Caco-2 (cell line): Measurements from ENCODE around the gene GNAQ. TPM values are rescaled to one million over a fixed set of nuclear protein-coding genes. Genes with fewer than 3 reads are reported as not detected.

Experiments used
- BruUV-seq: library from RNA; stranded (reverse); fragments of 400-500 nt; replicated peaks from 2 replicates; lab custom pipeline; 2021; lab: Mats Ljungman, UMichigan
- CTCF ChIA-PET: fragments of 300-600 bp; sonication (Branson Sonifier 250); formaldehyde crosslinking; loops from one replicate; lab custom pipeline; 2022; ENCODE audit warnings: antibody characterized with exemption; lab: Charles Lee
- POLR2A ChIA-PET: fragments of 300-600 bp; sonication (Branson Sonifier 250); formaldehyde crosslinking; loops from one replicate; lab custom pipeline; 2022; ENCODE audit warnings: antibody characterized with exemption; lab: Charles Lee
- DNase-seq, 2 experiments: peaks; one replicate each; pipeline versions ENCODE4 v3.0.0 to v3.0.0-alpha.2; 2020 to 2022
- H3K27me3 ChIP-seq: replicated peaks from 2 replicates; pipeline ENCODE4 v1.6.0; 2011; ENCODE audit warnings: low read length; ENCODE audit not compliant: control insufficient read depth, insufficient read depth
- H3K36me3 ChIP-seq: 2 replicates; pipeline ENCODE4 v1.5.1; 2011; ENCODE audit warnings: low read length; ENCODE audit not compliant: control insufficient read depth, insufficient read depth
- H3K4me1 ChIP-seq: fragments of 250-450 bp; sonication (Bioruptor Pico); 2 replicates; pipeline ENCODE4 v1.5.1; 2020; ENCODE audit warnings: mild to moderate bottlenecking
- H3K4me3 ChIP-seq: 2 replicates; pipeline ENCODE4 v1.5.1; 2011; ENCODE audit warnings: low read depth, mild to moderate bottlenecking, control low read depth, low read length
- H3K9me3 ChIP-seq: fragments of 250-450 bp; sonication (Bioruptor Pico); 2 replicates; pipeline ENCODE4 v1.5.1; 2020; ENCODE audit warnings: mild to moderate bottlenecking, moderate library complexity
- H3K27ac Mint-ChIP-seq: one replicate; pipeline ENCODE4 v1.8.0; 2022; ENCODE audit warnings: mixed read lengths; ENCODE audit not compliant: unreplicated experiment
- H3K27me3 Mint-ChIP-seq: one replicate; pipeline ENCODE4 v1.8.0; 2022; ENCODE audit warnings: mixed read lengths; ENCODE audit not compliant: insufficient read depth, unreplicated experiment
- H3K36me3 Mint-ChIP-seq: one replicate; pipeline ENCODE4 v1.8.0; 2022; ENCODE audit warnings: mild to moderate bottlenecking, mixed read lengths; ENCODE audit not compliant: insufficient read depth, unreplicated experiment
- H3K4me1 Mint-ChIP-seq: one replicate; pipeline ENCODE4 v1.8.0; 2022; ENCODE audit warnings: low read depth, mixed read lengths; ENCODE audit not compliant: unreplicated experiment
- H3K4me3 Mint-ChIP-seq: one replicate; pipeline ENCODE4 v1.8.0; 2022; ENCODE audit warnings: mild to moderate bottlenecking, moderate library complexity, mixed read lengths; ENCODE audit not compliant: unreplicated experiment
- H3K9me3 Mint-ChIP-seq: one replicate; pipeline ENCODE4 v1.8.0; 2022; ENCODE audit warnings: mixed read lengths; ENCODE audit not compliant: unreplicated experiment
- CTCF ChIP-seq, 2 experiments: fragments of 200-600 bp in 1 of 2; IDR thresholded peaks; 1 replicate in 1 of 2; 2 replicates in 1 of 2; pipeline versions ENCODE4 v1.5.1 to v1.8.0; 2011 to 2022; ENCODE audit warnings: antibody characterized with exemption in 1 of 2, control low read depth in 1 of 2, inconsistent platforms in 1 of 2, low read depth in 1 of 2, low read length in 1 of 2, mild to moderate bottlenecking in 1 of 2, moderate library complexity in 1 of 2; ENCODE audit not compliant: insufficient read depth in 1 of 2, severe bottlenecking in 1 of 2, unreplicated experiment in 1 of 2
- intact Hi-C: fragments of 100-400 bp; cut with micrococcal nuclease; formaldehyde crosslinking; loops from one replicate; pipeline ENCODE4 v1.10.0; 2022; ENCODE audit not compliant: unreplicated experiment
- total RNA-seq: library from RNA; stranded (reverse); gene quantifications from 2 replicates; pipeline ENCODE4 v1.2.3, GENCODE V29; 2022

The GNAQ gene
- total RNA-seq, 1 experiment from 2014 or later: 10.1 TPM

- CTCF ChIA-PET: no interaction called here
- H3K4me3 Mint-ChIP-seq: no peak overlapping the region
- POLR2A ChIA-PET: no interaction called here
- TF ChIP-seq CTCF (IDR thresholded peaks at IDR 0.05; ENCODE audit: insufficient read depth in 1 of 2, low read depth in 1 of 2, low read length in 1 of 2, severe bottlenecking in 1 of 2, unreplicated experiment in 1 of 2): no peak
- intact Hi-C loops: no loop called here
- H3K36me3 Mint-ChIP-seq: no peaks in the 10 kb centered on the region
- no TSS peak for BruUV-seq
- H3K9me3 Mint-ChIP-seq: no peaks in the 10 kb centered on the region
- no peak overlapping the region for H3K27ac Mint-ChIP-seq
- no peaks in the 10 kb centered on the region for H3K4me1 ChIP-seq
- no peaks in the 10 kb centered on the region for H3K4me1 Mint-ChIP-seq
- DNase-seq: no peak
- no peaks in the 10 kb centered on the region for H3K36me3 ChIP-seq
- no peaks in the 10 kb centered on the region for H3K27me3 ChIP-seq
- H3K4me3 ChIP-seq: no peak overlapping the region
- no peaks in the 10 kb centered on the region for H3K9me3 ChIP-seq
- H3K27me3 Mint-ChIP-seq: no peaks in the 10 kb centered on the region
These were observed 48.3 kb downstream of the GNAQ start for GRCh38 chr9:77983320-77983662.

- H3K4me1 ChIP-seq: no peaks in the 10 kb centered on the region
- BruUV-seq: no TSS peak
- H3K4me1 Mint-ChIP-seq: no peaks in the 10 kb centered on the region
- no peaks in the 10 kb centered on the region for H3K27me3 Mint-ChIP-seq
- H3K36me3 Mint-ChIP-seq: no peaks in the 10 kb centered on the region
- H3K9me3 ChIP-seq: no peaks in the 10 kb centered on the region
- TF ChIP-seq CTCF (IDR thresholded peaks at IDR 0.05; ENCODE audit: insufficient read depth in 1 of 2, low read depth in 1 of 2, low read length in 1 of 2, severe bottlenecking in 1 of 2, unreplicated experiment in 1 of 2): no peak
- no peak overlapping the region for H3K4me3 Mint-ChIP-seq
- POLR2A ChIA-PET: no interaction called here
- DNase-seq: no peak
- intact Hi-C loops: no loop called here
- H3K36me3 ChIP-seq: no peaks in the 10 kb centered on the region
- CTCF ChIA-PET: no interaction called here
- no peaks in the 10 kb centered on the region for H3K27me3 ChIP-seq
- H3K9me3 Mint-ChIP-seq: no peaks in the 10 kb centered on the region
- no peak overlapping the region for H3K4me3 ChIP-seq
- H3K27ac Mint-ChIP-seq: no peak overlapping the region
These were observed 48.9 kb downstream of the GNAQ start for GRCh38 chr9:77982581-77983319.

GRCh38 chr9:77981907-77982306 lies 49.7 kb downstream of the GNAQ start:
- no peaks in the 10 kb centered on the region for H3K36me3 Mint-ChIP-seq
- H3K4me3 Mint-ChIP-seq: no peak overlapping the region
- H3K9me3 Mint-ChIP-seq: no peaks in the 10 kb centered on the region
- H3K9me3 ChIP-seq: no peaks in the 10 kb centered on the region
- no peak overlapping the region for H3K4me3 ChIP-seq
- CTCF ChIA-PET: no interaction called here
- no peaks in the 10 kb centered on the region for H3K36me3 ChIP-seq
- H3K27me3 ChIP-seq: no peaks in the 10 kb centered on the region
- no peak overlapping the region for H3K27ac Mint-ChIP-seq
- no peaks in the 10 kb centered on the region for H3K4me1 ChIP-seq
- DNase-seq: no peak
- intact Hi-C loops: no loop called here
- BruUV-seq: no TSS peak
- H3K4me1 Mint-ChIP-seq: no peaks in the 10 kb centered on the region
- POLR2A ChIA-PET: no interaction called here
- H3K27me3 Mint-ChIP-seq: no peaks in the 10 kb centered on the region
- TF ChIP-seq CTCF (IDR thresholded peaks at IDR 0.05; ENCODE audit: insufficient read depth in 1 of 2, low read depth in 1 of 2, low read length in 1 of 2, severe bottlenecking in 1 of 2, unreplicated experiment in 1 of 2): no peak
